ENCODE measurements around the gene SLC24A3. TPM values are rescaled to one million over a fixed set of nuclear protein-coding genes. Genes with fewer than 3 reads are reported as not detected.

The SLC24A3 gene
- total and polyA plus RNA-seq, 12 donors, result 0.21 to 2.6 (median 0.84) TPM

DNA sequence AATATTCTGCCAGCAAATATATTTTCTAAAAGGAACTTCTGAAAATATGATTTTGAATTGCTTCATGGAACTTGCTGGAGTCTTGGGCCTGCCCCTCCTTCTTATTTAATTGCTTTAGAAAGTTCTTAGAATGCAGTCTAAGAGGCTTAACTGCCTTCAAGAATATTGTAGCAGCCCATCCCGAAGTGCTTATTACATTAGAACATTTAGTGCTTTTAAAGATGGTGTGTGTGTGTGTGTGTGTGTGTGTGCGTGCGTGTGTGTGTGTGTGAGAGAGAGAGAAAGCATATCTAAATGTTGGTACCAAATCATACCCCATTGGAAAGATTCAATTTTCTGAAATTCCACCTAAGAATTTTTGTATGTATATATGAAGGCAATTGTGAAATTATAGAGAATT, 193.5 kb downstream of the SLC24A3 start:
- DNase-seq (no peak), ATAC-seq (no peak)
- H3K27me3 ChIP-seq, result peaks cover 0 to 10% (median 0%) of the 10 kb centered on the region in 7 donors
- H3K27ac ChIP-seq, result no peak overlapping the region
- H3K4me1 ChIP-seq, result no peaks in the 10 kb centered on the region
- no peaks in the 10 kb centered on the region for H3K9me3 ChIP-seq
- 79 to 85% methylated on average over 3 of the region's 3 CpGs for WGBS, 2 donors
- H3K4me3 ChIP-seq, result no peak overlapping the region
- no peaks in the 10 kb centered on the region for H3K36me3 ChIP-seq
- TF ChIP-seq, protein P1, sequence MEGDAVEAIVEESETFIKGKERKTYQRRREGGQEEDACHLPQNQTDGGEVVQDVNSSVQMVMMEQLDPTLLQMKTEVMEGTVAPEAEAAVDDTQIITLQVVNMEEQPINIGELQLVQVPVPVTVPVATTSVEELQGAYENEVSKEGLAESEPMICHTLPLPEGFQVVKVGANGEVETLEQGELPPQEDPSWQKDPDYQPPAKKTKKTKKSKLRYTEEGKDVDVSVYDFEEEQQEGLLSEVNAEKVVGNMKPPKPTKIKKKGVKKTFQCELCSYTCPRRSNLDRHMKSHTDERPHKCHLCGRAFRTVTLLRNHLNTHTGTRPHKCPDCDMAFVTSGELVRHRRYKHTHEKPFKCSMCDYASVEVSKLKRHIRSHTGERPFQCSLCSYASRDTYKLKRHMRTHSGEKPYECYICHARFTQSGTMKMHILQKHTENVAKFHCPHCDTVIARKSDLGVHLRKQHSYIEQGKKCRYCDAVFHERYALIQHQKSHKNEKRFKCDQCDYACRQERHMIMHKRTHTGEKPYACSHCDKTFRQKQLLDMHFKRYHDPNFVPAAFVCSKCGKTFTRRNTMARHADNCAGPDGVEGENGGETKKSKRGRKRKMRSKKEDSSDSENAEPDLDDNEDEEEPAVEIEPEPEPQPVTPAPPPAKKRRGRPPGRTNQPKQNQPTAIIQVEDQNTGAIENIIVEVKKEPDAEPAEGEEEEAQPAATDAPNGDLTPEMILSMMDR (IDR thresholded peaks at IDR 0.05), result no peak
- intact Hi-C loops (cut with DNase I), result no loop called here

DNA sequence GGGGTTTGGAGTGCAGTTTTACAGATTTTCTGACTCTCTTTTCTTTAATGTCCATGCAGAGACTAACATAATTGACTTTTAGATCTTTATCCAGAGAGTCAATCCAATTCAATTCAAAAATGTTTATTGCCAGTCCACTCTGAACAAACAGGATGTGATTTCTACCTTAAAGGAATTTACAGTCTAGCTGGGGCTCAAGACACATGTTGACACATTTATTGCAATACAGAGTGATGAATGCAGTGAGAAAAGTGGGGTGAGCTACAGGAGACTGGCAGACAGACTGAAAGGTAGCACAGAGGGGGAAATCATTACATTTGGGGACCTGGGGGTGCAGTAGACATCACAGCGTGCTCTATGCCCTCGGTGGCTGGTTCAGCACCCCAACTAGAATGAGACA, 193.9 kb downstream of the SLC24A3 start:
- 68 to 76% methylated on average over 2 of the region's 2 CpGs for WGBS, 2 donors
- no peaks in the 10 kb centered on the region for H3K9me3 ChIP-seq
- intact Hi-C loops (cut with DNase I), result no loop called here

DNA sequence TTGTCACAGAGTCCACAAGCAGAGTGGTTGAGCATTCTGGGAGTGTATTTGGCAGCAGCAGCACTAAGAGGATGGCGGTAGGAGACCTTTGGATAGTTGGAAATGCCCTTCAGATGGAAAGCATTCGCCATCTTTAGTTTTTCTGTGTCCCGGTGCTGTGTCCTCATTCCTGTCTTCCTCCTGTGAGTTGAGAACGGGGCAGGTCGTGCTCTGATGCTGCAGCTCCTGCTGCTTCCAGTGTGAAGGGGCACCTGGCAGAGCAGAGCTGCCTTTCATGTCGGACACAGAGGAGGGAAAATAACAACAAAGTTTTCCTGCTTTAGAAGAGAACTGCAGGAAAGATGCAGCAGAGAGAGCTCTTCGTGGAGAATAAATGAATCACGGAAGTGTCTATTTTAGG, 194.8 kb downstream of the SLC24A3 start:
- no peak for ATAC-seq

More for the DNA sequence above, 193.9 kb downstream of the SLC24A3 start:
- Histone ChIP-seq H3K36me3 (no peaks in the 10 kb centered on the region), H3K27ac (no peak overlapping the region), H3K4me1 (no peaks in the 10 kb centered on the region), H3K27me3 (peaks cover 0 to 10% (median 0%) of the 10 kb centered on the region in 7 donors), H3K4me3 (no peak overlapping the region)
- ATAC-seq (no peak), DNase-seq (no peak)
- TF ChIP-seq, protein P1 (IDR thresholded peaks at IDR 0.05), result no peak

DNA sequence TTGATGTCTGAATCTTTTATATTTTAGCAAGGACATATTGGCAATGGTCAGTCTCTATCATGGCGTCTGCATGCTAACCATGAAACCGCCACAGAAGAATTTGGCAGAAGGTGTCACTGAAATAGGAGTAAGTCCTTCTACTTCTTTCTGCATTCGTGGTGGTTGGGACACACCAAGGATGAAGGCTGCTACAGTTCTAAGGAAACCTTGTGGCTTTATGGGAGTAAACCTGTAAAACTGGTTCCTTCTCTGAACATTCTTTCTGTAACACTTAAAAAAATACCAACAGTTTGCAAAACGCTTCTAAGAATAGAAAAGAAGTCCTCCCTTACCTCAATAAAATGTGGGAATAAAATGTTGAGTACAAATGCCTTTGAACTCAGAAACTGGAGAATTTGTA, 195.3 kb downstream of the SLC24A3 start:
- intact Hi-C loops (cut with DNase I), result no loop called here
- TF ChIP-seq, protein P1 (IDR thresholded peaks at IDR 0.05), result no peak
- no peak overlapping the region for H3K4me3 ChIP-seq
- WGBS, 2 donors, result 70 to 74% methylated on average over 4 of the region's 4 CpGs
- DNase-seq, result no peak
- ATAC-seq, result no peak
- peaks cover 0 to 10% (median 0%) of the 10 kb centered on the region in 7 donors for H3K27me3 ChIP-seq
- no peak overlapping the region for H3K27ac ChIP-seq
- no peaks in the 10 kb centered on the region for H3K4me1 ChIP-seq
- no peaks in the 10 kb centered on the region for H3K36me3 ChIP-seq
- no peaks in the 10 kb centered on the region for H3K9me3 ChIP-seq

More for the DNA sequence above, 194.8 kb downstream of the SLC24A3 start:
- TF ChIP-seq, protein P1 (IDR thresholded peaks at IDR 0.05), result no peak
- peaks cover 0 to 10% (median 0%) of the 10 kb centered on the region in 7 donors for H3K27me3 ChIP-seq
- no peaks in the 10 kb centered on the region for H3K4me1 ChIP-seq
- intact Hi-C loops (cut with DNase I), result no loop called here
- no peak for DNase-seq
- WGBS, 2 donors, result 71 to 77% methylated on average over 8 of the region's 8 CpGs
- no peaks in the 10 kb centered on the region for H3K36me3 ChIP-seq
- H3K9me3 ChIP-seq, result no peaks in the 10 kb centered on the region
- H3K4me3 ChIP-seq, result no peak overlapping the region
- no peak overlapping the region for H3K27ac ChIP-seq
